Panc1 (cell line): ENCODE results near the gene HELZ2. TPM values are rescaled to one million over a fixed set of nuclear protein-coding genes. Genes with fewer than 3 reads are reported as not detected.
"Not testable (repeated sequence)": the region's sequence is repeated elsewhere in the genome, so short reads cannot be mapped to it uniquely, and the experiment has no call there.

Experiments
- ATAC-seq: fragments of 200-7000 bp; cut with Tn5 transposase; 2 replicates; pipeline ENCODE4 v1.9.1; 2020; ENCODE audit warnings: mild to moderate bottlenecking, moderate library complexity
- BruUV-seq: library from RNA; stranded (reverse); fragments of 400-500 nt; replicated peaks from 2 replicates; lab custom pipeline; 2021; lab: Mats Ljungman, UMichigan
- CTCF ChIA-PET: fragments of 300-600 bp; sonication (Branson Sonifier 250); formaldehyde crosslinking; loops from one replicate; lab custom pipeline; 2022; ENCODE audit warnings: antibody characterized with exemption; lab: Charles Lee
- POLR2A ChIA-PET: fragments of 300-600 bp; sonication (Branson Sonifier 250); formaldehyde crosslinking; loops from one replicate; lab custom pipeline; 2022; ENCODE audit warnings: antibody characterized with exemption; lab: Charles Lee
- DNase-seq: peaks from one replicate; pipeline ENCODE4 v3.0.0-alpha.2; 2010; ENCODE audit warnings: low read depth, low spot score
- H3K27ac ChIP-seq: 2 replicates; pipeline ENCODE4 v1.5.1; 2011; ENCODE audit warnings: mild to moderate bottlenecking, low read length, inconsistent platforms
- H3K27me3 ChIP-seq: fragments of 200-500 bp; sonication (Bioruptor generic); 2 replicates; pipeline ENCODE4 v1.6.0; 2014; ENCODE audit warnings: low read length, inconsistent platforms; ENCODE audit not compliant: control insufficient read depth, insufficient read depth
- H3K36me3 ChIP-seq: fragments of 200-500 bp; sonication (Bioruptor generic); 2 replicates; pipeline ENCODE4 v1.5.1; 2014; ENCODE audit warnings: inconsistent platforms, mild to moderate bottlenecking, low read length, moderate library complexity; ENCODE audit not compliant: control insufficient read depth, insufficient read depth
- H3K4me1 ChIP-seq: 2 replicates; pipeline ENCODE4 v1.5.1; 2011; ENCODE audit warnings: inconsistent platforms, mild to moderate bottlenecking, low read length, moderate library complexity; ENCODE audit not compliant: control insufficient read depth, insufficient read depth
- H3K4me3 ChIP-seq, 2 experiments: 2 replicates each; pipeline ENCODE4 v1.5.1; 2011 to 2012; ENCODE audit warnings: low read depth in 2 of 2, low read length in 2 of 2, mild to moderate bottlenecking in 2 of 2, inconsistent platforms in 1 of 2, moderate library complexity in 1 of 2
- H3K9me3 ChIP-seq: fragments of 200-500 bp; sonication (Bioruptor generic); 2 replicates; pipeline ENCODE4 v1.5.1; 2014; ENCODE audit warnings: low read depth, mild to moderate bottlenecking, inconsistent platforms, low read length, moderate library complexity; ENCODE audit not compliant: control insufficient read depth, insufficient read depth
- POLR2AphosphoS5 ChIP-seq: IDR thresholded peaks from 2 replicates; pipeline ENCODE4 v1.6.1; 2012; ENCODE audit warnings: mild to moderate bottlenecking, low read depth, low read length, moderate library complexity
- SIN3A ChIP-seq: IDR thresholded peaks from 2 replicates; pipeline ENCODE4 v1.6.1; 2012; ENCODE audit warnings: low read depth, mild to moderate bottlenecking, low read length, moderate library complexity, borderline replicate concordance; ENCODE audit not compliant: insufficient read depth
- TCF7L2 ChIP-seq: IDR thresholded peaks from 2 replicates; pipeline ENCODE4 v1.6.1; 2011; ENCODE audit warnings: mild to moderate bottlenecking, low read depth, low read length, inconsistent platforms
- in situ Hi-C: cut with HindIII; loops from 2 replicates; pipeline ENCODE4 v1.10.0; 2016; ENCODE audit warnings: low sequenced_read_pairs, low pct_unique_long_range_greater_than_20kb
- intact Hi-C: fragments of 100-400 bp; cut with micrococcal nuclease; formaldehyde crosslinking; loops from one replicate; pipeline ENCODE4 v1.10.0; 2022; ENCODE audit not compliant: unreplicated experiment
- total RNA-seq: library from RNA; stranded (reverse); gene quantifications from one replicate; pipeline ENCODE4 v1.2.1, GENCODE V29; 2021; ENCODE audit not compliant: unreplicated experiment
- TF ChIP-seq, protein P1 (sequence below): fragments of 450-650 bp; IDR thresholded peaks from 2 replicates; pipeline ENCODE4 v1.5.1; 2017; ENCODE audit warnings: mild to moderate bottlenecking
- TF ChIP-seq, protein P2 (sequence below), 2 experiments: IDR thresholded peaks; 2 replicates each; pipeline ENCODE4 v1.6.1; 2011 to 2012; ENCODE audit warnings: low read depth in 2 of 2, control low read depth in 1 of 2, low read length in 1 of 2, mild to moderate bottlenecking in 1 of 2, moderate library complexity in 1 of 2; ENCODE audit not compliant: insufficient read depth in 1 of 2

The HELZ2 gene
- total RNA-seq, 1 experiment from 2014 or later, result 41.5 TPM

DNA sequence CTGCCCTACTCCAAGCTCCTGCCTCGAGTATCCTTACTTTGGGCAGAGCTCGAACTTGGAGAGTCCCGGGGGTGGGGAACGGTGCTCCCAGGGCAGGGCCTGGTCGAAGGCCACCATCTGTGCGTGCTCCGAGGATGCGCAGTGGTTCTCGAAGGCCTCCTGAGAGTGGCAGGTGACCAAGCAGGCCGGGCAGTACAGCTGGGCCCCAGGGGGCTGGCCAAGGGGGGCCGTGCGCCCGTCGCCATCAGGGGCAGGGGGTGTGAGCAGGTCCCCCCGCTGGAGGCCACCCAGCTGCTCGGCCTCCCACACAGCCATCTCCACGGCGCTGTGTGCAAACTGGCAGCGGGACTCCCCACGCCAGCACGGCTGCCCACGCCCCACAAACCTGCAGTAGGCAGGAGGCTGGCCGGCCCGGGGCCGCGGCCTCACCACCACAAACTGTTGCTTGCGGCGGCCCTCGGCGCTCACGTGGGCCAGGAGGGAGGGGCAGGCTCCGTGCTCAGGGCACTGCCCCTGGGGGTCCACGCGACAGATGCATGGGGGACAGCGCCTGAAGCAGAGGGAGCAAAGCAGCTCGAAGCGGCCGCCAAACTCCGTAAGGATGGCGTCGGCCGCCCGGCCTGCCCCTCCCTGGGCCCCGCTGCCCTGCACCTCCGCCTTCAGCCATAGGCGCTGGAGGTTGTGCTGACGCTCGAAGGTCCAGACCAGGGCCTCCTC lies 1.8 kb downstream of the HELZ2 start:
- ATAC-seq (no peak), DNase-seq (no peak)
- TF ChIP-seq TCF7L2, result no peak
- TF ChIP-seq POLR2AphosphoS5, result no peak
- TF ChIP-seq, protein P1, sequence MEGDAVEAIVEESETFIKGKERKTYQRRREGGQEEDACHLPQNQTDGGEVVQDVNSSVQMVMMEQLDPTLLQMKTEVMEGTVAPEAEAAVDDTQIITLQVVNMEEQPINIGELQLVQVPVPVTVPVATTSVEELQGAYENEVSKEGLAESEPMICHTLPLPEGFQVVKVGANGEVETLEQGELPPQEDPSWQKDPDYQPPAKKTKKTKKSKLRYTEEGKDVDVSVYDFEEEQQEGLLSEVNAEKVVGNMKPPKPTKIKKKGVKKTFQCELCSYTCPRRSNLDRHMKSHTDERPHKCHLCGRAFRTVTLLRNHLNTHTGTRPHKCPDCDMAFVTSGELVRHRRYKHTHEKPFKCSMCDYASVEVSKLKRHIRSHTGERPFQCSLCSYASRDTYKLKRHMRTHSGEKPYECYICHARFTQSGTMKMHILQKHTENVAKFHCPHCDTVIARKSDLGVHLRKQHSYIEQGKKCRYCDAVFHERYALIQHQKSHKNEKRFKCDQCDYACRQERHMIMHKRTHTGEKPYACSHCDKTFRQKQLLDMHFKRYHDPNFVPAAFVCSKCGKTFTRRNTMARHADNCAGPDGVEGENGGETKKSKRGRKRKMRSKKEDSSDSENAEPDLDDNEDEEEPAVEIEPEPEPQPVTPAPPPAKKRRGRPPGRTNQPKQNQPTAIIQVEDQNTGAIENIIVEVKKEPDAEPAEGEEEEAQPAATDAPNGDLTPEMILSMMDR, result no peak
- TF ChIP-seq, protein P2, sequence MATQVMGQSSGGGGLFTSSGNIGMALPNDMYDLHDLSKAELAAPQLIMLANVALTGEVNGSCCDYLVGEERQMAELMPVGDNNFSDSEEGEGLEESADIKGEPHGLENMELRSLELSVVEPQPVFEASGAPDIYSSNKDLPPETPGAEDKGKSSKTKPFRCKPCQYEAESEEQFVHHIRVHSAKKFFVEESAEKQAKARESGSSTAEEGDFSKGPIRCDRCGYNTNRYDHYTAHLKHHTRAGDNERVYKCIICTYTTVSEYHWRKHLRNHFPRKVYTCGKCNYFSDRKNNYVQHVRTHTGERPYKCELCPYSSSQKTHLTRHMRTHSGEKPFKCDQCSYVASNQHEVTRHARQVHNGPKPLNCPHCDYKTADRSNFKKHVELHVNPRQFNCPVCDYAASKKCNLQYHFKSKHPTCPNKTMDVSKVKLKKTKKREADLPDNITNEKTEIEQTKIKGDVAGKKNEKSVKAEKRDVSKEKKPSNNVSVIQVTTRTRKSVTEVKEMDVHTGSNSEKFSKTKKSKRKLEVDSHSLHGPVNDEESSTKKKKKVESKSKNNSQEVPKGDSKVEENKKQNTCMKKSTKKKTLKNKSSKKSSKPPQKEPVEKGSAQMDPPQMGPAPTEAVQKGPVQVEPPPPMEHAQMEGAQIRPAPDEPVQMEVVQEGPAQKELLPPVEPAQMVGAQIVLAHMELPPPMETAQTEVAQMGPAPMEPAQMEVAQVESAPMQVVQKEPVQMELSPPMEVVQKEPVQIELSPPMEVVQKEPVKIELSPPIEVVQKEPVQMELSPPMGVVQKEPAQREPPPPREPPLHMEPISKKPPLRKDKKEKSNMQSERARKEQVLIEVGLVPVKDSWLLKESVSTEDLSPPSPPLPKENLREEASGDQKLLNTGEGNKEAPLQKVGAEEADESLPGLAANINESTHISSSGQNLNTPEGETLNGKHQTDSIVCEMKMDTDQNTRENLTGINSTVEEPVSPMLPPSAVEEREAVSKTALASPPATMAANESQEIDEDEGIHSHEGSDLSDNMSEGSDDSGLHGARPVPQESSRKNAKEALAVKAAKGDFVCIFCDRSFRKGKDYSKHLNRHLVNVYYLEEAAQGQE (IDR thresholded peaks at IDR 0.05; ENCODE audit: insufficient read depth in 1 of 2, low read depth in 2 of 2, low read length in 1 of 2), result no peak
- TF ChIP-seq SIN3A, result no peak
- intact Hi-C loops (no loop called here), in situ Hi-C loops (no loop called here)
- Histone ChIP-seq H3K9me3 (no peaks in the 10 kb centered on the region), H3K27ac (no peak overlapping the region), H3K4me3 (no peak overlapping the region), H3K4me1 (peaks cover 14% of the 10 kb centered on the region), H3K36me3 (peaks cover 3% of the 10 kb centered on the region; the same call in 1 of the 2 replicates), H3K27me3 (no peaks in the 10 kb centered on the region)
- ChIA-PET CTCF (no interaction called here), POLR2A (no interaction called here)
- no TSS peak for BruUV-seq

DNA sequence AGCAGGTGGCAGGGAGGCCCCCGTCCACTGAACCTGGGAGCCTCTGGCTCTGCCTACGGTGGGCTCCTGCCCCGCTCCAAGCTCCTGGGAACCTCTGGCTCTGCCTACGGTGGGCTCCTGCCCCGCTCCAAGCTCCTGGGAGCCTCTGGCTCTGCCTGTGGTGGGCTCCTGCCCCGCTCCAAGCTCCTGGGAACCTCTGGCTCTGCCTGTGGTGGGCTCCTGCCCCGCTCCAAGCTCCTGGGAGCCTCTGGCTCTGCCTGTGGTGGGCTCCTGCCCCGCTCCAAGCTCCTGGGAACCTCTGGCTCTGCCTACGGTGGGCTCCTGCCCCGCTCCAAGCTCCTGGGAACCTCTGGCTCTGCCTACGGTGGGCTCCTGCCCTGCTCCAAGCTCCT lies 3.0 kb downstream of the HELZ2 start:
- intact Hi-C loops, ATAC-seq: not testable (repeated sequence)

More for the DNA sequence above, 3.0 kb downstream of the HELZ2 start:
- DNase-seq, CTCF ChIA-PET, H3K27ac ChIP-seq, H3K4me3 ChIP-seq, in situ Hi-C loops, H3K36me3 ChIP-seq, H3K27me3 ChIP-seq, BruUV-seq, H3K9me3 ChIP-seq, POLR2A ChIA-PET: not testable (repeated sequence)
- peaks cover 14% of the 10 kb centered on the region for H3K4me1 ChIP-seq
